ENCODE data around the gene CDK5R2.

DNA sequence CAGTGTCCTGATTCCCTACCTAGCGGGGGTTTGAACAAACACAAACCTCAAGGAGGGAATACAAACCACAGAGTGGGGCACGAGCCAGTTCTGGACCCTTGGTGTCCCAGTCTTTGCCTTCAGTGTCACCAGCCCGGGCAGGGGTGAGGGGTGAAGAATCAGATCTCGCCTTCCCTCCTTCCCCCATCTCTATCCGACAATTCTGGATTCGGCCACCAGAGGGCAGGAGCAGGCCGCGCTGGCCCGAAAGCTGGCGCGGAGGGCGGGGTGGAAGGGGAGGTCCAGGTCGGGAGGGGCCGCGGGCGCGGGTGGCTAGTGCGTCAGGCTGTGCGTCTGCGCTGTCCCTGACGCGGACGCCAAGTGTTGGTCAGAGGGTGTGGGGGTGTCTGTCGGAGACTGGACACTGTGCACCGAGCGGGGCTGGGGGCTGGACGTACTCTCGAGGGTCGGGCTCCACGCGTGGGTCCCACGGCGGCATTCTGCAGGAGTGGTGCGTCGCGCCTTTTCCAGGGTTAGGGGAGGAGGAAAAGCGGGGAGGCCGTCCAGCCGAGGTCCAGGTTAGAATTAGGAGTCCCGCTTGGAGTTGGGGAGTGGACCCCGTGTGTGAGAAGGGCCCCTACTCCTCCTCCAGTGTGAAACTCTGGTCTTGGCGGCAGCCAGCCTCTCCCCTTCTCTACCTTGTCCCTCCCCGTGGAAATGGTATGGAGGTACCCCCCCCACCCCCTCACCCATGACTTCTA, 36.7 kb downstream of the CDK5R2 start:
- no peak for TF ChIP-seq EZH2 (IDR thresholded peaks at IDR 0.05; ENCODE audit: insufficient read depth, poor library complexity, severe bottlenecking)
- TF ChIP-seq EZH2phosphoT487 (IDR thresholded peaks at IDR 0.05; ENCODE audit: insufficient read depth, low read depth), result no peak

Measured in GM23248 (cell line).